Fibroblast of the aortic adventitia (primary cell): ENCODE data around the gene FKBP14. TPM values are rescaled to one million over a fixed set of nuclear protein-coding genes. Genes with fewer than 3 reads are reported as not detected.

ENCODE experiments used
- DNase-seq: peaks from one replicate; pipeline ENCODE4 v3.0.0-alpha.2; 2010; ENCODE audit warnings: low read depth
- H3K4me3 ChIP-seq: 2 replicates; pipeline ENCODE4 v1.5.1; 2011; ENCODE audit warnings: low read depth, mild to moderate bottlenecking, control low read depth, low read length, moderate library complexity
- CTCF ChIP-seq: IDR thresholded peaks from 2 replicates; pipeline ENCODE4 v1.5.1; 2011; ENCODE audit warnings: mild to moderate bottlenecking, low read length, control low read depth, inconsistent platforms; ENCODE audit not compliant: insufficient read depth
- total RNA-seq: library from RNA; depleted of rRNA; stranded (reverse); fragments of >200 nt; gene quantifications from 2 replicates; pipeline ENCODE4 v1.2.3, GENCODE V29; 2012; ENCODE audit warnings: low replicate concordance

Gene FKBP14
- total RNA-seq, 1 donor: 39.9 TPM

DNA sequence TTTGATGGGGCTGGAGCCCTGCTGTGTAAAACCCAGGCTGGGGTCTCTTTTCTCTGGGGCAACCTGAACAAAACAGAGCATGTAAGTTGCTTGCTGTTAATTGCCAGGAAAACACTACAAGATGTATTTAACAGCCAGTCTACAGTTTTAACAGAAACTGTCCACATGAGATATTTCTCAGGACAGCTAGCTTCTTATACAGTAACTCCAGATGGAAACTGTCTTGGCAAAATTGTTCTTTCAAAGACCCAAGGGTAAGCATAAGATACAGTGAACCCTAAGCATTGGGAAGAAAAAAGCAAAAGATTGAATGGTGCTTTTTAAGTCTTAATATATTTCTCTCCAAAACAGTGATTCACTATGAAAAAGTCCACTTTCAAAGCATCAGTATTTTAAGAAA, 8.1 kb downstream of the FKBP14 start:
- DNase-seq: no peak
- TF ChIP-seq CTCF: no peak
- no peak overlapping the region for H3K4me3 ChIP-seq

DNA sequence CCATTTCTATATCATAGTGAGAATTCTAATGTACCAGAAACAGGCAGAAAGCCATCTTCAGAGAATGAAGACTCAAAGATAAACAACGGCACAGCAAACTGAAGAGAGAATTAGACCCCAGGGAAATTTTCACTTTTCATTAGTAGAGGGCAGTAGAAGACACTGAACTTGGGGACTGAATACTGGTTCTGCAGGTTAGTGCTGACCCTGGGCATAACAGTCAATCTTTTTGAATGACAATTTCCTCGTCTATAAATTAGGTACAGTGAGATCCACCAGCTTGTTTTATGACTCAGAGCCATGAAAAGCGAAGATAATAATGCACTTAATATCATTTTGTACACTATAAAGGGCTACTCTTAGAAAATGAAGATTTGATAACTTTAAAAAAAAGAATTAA, 13.7 kb downstream of the FKBP14 start:
- H3K4me3 ChIP-seq: no peak overlapping the region
- no peak for DNase-seq
- TF ChIP-seq CTCF: no peak

DNA sequence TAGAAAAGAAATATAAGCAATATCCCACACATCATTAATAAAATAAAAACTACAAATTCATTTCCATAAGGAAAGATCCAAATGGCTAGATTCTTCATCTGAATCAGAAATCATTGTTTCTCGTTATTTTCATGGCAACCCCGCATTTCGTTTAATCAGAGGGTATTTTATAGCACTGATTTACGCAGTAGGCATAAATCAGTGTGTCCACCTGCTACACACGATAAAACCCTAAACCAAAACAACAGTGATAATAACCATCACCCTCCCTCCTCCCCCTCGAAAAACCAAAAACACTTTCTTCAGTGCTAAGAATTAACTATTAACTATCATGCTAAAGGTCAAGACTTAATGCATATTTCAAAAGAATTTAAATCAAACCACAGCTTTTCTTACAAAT, 16.5 kb downstream of the FKBP14 start:
- no peak overlapping the region for H3K4me3 ChIP-seq
- no peak for TF ChIP-seq CTCF
- no peak for DNase-seq

DNA sequence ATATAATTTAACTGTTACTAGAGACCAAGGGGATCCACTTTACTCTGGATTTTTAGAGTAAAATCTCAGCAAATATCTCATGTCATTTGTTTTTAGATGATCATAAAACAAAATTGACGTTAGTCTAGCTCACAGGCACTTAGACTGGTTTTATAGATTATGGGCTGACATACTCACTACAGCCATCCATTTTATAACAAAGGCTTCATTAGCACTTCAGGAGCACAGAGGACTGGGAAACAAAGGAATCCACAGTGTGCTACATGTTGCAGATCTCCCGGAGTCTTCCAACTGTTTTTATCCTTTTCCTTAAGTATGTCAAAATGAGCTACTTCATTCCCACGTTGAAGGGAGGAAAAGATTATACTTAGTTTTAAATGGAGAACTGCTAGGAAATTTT, 21.0 kb downstream of the FKBP14 start:
- DNase-seq: no peak
- TF ChIP-seq CTCF: no peak

DNA sequence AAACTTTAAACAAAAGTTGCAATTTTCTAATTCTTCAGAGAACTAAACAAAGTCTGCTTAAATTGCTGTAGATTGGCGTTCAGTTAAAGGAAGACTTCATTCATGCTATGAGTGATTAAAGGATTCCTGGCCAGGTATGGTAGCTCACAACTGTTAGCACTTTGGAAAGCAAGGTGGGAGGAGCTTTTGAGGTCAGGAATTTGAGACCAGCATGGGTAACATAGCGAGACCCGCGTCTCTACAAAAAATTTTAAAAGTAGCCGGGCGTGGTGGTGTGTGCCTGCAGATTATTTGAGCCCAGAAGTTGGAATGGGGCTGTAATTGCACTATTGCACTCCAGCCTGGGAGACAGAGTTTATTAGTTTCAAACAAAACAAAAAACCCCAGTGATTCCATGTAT, 23.4 kb downstream of the FKBP14 start:
- TF ChIP-seq CTCF: no peak
- no peak for DNase-seq
- no peak overlapping the region for H3K4me3 ChIP-seq

More for the DNA sequence above, 21.0 kb downstream of the FKBP14 start:
- no peak overlapping the region for H3K4me3 ChIP-seq

DNA sequence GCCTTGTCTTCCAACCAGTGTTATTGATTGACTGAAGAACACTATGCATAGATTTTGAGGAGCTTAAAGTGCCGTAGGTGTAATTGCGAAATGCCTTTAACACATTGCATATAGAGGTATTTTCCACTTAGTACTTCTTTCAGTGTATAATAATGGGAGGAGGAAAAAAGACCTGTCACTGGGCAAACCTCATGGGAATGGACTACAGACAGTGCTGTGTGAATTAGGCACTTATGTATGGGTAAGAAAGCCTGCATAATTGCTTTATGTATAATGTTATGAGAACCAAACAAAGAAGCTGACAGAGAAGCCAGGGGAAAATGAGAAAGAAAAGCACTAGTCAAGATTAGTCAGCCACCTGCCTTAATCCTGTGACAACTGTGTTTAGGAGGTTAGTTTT, 24.5 kb downstream of the FKBP14 start:
- H3K4me3 ChIP-seq: no peak overlapping the region
- no peak for TF ChIP-seq CTCF
- DNase-seq: no peak

DNA sequence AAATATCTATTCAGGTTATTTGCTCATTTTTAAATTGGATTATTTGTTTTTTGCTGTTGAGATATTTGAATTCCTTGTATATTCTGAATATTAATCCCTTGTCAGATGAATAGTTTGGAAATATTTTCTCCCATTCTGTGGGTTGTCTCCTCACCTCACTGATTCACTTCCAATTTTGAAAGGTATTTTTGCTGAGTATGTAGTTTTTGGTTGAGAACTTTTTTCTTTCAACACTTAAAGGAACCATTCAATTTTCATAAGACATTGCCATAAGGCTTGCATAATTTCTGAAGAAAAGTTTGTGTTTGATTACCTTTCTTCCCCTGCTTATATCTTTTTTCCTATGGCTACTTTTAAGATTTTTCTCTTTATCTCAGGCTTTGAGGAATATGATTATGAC, 28.0 kb downstream of the FKBP14 start:
- TF ChIP-seq CTCF: no peak
- no peak overlapping the region for H3K4me3 ChIP-seq
- DNase-seq: no peak
